Activated CD8-positive, alpha-beta T cell treated with anti-CD3 and anti-CD28 coated beads, Interleukin-2, amount 10 ng/mL, durations not matched to agents 7 days and 5 days (primary cell): Measurements from ENCODE around the gene C16orf89. TPM values are rescaled to one million over a fixed set of nuclear protein-coding genes. Genes with fewer than 3 reads are reported as not detected.

ENCODE experiments used
- ATAC-seq: fragments of 150-1000 bp; cut with Tn5 transposase; one replicate; pipeline ENCODE4 v1.10.0; 2021; ENCODE audit warnings: moderate library complexity
- CTCF ChIA-PET: fragments of 350-600 bp; sonication (Branson Sonifier 250); formaldehyde crosslinking; loops from one replicate; lab custom pipeline; 2021; ENCODE audit warnings: antibody characterized with exemption; lab: Charles Lee
- POLR2A ChIA-PET: fragments of 350-600 bp; sonication (Branson Sonifier 250); formaldehyde crosslinking; loops from one replicate; lab custom pipeline; 2021; ENCODE audit warnings: antibody characterized with exemption; lab: Charles Lee
- DNase-seq: peaks from one replicate; pipeline ENCODE4 v3.0.0-alpha.2; 2020
- H3K27ac Mint-ChIP-seq: one replicate; pipeline ENCODE4 v1.8.0; 2021; ENCODE audit warnings: mild to moderate bottlenecking, mixed read lengths
- H3K27me3 Mint-ChIP-seq: one replicate; pipeline ENCODE4 v1.8.0; 2021; ENCODE audit warnings: low read depth, mixed read lengths
- H3K36me3 Mint-ChIP-seq: one replicate; pipeline ENCODE4 v1.8.0; 2021; ENCODE audit warnings: low read depth, mixed read lengths
- H3K4me1 Mint-ChIP-seq: one replicate; pipeline ENCODE4 v1.8.0; 2021; ENCODE audit warnings: low read depth, mixed read lengths
- H3K4me3 Mint-ChIP-seq: one replicate; pipeline ENCODE4 v1.8.0; 2021; ENCODE audit warnings: mild to moderate bottlenecking, mixed read lengths
- H3K9me3 Mint-ChIP-seq: one replicate; pipeline ENCODE4 v1.8.0; 2022; ENCODE audit warnings: mixed read lengths; ENCODE audit not compliant: insufficient read depth
- total RNA-seq, 2 experiments: library from RNA; stranded (reverse); gene quantifications; one replicate each; pipeline ENCODE4 v1.2.3, GENCODE V29; 2021

Gene C16orf89
- total RNA-seq, 2 experiments from 2014 or later: not detected

- ChIA-PET CTCF (no interaction called here), POLR2A (no interaction called here)
- peaks cover 3% of the 10 kb centered on the region for H3K36me3 Mint-ChIP-seq
- H3K27me3 Mint-ChIP-seq: no peaks in the 10 kb centered on the region
- H3K4me3 Mint-ChIP-seq: no peak overlapping the region
- H3K9me3 Mint-ChIP-seq: no peaks in the 10 kb centered on the region
- peaks cover 24% of the 10 kb centered on the region for H3K4me1 Mint-ChIP-seq
- DNase-seq: no peak
- H3K27ac Mint-ChIP-seq: no peak overlapping the region
- ATAC-seq: no peak
Observed at GRCh38 chr16:5069854-5070253, 4.1 kb upstream of the C16orf89 start.

GRCh38 chr16:5069048-5069447 lies 3.3 kb upstream of the C16orf89 start:
- Mint-ChIP-seq H3K27ac (no peak overlapping the region), H3K4me3 (no peak overlapping the region), H3K4me1 (peaks cover 24% of the 10 kb centered on the region), H3K27me3 (no peaks in the 10 kb centered on the region), H3K36me3 (no peaks in the 10 kb centered on the region), H3K9me3 (no peaks in the 10 kb centered on the region)
- DNase-seq (no peak), ATAC-seq (no peak)
- POLR2A ChIA-PET: no interaction called here
- CTCF ChIA-PET: no interaction called here

GRCh38 chr16:5066511-5066910 lies 755 bp upstream of the C16orf89 start:
- H3K36me3 Mint-ChIP-seq: no peaks in the 10 kb centered on the region
- DNase-seq: no peak

DNA sequence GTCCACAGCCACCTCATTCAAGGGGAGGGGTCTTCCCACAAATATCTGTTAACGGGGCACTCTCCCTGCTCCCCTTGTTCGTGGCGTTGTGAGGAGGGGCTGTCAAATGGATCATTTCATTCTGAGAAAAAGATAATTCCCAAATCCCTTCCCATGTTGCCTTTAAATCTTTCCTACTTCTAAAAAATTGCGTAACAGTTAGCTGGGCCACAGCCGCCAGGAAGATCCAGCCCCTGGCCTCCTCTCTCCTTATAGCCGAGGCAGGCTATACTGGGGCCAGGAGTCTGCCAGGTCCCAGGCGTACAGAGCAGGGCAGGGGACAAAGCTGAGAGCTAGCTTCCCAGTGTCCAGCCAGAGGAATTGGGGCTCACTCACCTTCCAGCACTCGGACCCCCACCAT lies 430 bp downstream of the C16orf89 start:
- ChIA-PET POLR2A (no interaction called here), CTCF (no interaction called here)
- no peaks in the 10 kb centered on the region for H3K27me3 Mint-ChIP-seq
- no peak overlapping the region for H3K4me3 Mint-ChIP-seq
- no peaks in the 10 kb centered on the region for H3K36me3 Mint-ChIP-seq
- DNase-seq (no peak), ATAC-seq (no peak)
- H3K27ac Mint-ChIP-seq: no peak overlapping the region
- no peaks in the 10 kb centered on the region for H3K9me3 Mint-ChIP-seq
- no peaks in the 10 kb centered on the region for H3K4me1 Mint-ChIP-seq

More at GRCh38 chr16:5066511-5066910, 755 bp upstream of the C16orf89 start:
- ChIA-PET CTCF (interaction anchor here (1.5 kb wide), 1 partner anchor 10 kb away, joined by 8 read pairs; no protein-coding TSS in a partner anchor), POLR2A (no interaction called here)
- Mint-ChIP-seq H3K27ac (no peak overlapping the region), H3K27me3 (no peaks in the 10 kb centered on the region), H3K9me3 (no peaks in the 10 kb centered on the region), H3K4me1 (peaks cover 9% of the 10 kb centered on the region), H3K4me3 (no peak overlapping the region)
- ATAC-seq: no peak

- CTCF ChIA-PET: no interaction called here
Observed at GRCh38 chr16:5064915-5065314, 841 bp downstream of the C16orf89 start.

DNA sequence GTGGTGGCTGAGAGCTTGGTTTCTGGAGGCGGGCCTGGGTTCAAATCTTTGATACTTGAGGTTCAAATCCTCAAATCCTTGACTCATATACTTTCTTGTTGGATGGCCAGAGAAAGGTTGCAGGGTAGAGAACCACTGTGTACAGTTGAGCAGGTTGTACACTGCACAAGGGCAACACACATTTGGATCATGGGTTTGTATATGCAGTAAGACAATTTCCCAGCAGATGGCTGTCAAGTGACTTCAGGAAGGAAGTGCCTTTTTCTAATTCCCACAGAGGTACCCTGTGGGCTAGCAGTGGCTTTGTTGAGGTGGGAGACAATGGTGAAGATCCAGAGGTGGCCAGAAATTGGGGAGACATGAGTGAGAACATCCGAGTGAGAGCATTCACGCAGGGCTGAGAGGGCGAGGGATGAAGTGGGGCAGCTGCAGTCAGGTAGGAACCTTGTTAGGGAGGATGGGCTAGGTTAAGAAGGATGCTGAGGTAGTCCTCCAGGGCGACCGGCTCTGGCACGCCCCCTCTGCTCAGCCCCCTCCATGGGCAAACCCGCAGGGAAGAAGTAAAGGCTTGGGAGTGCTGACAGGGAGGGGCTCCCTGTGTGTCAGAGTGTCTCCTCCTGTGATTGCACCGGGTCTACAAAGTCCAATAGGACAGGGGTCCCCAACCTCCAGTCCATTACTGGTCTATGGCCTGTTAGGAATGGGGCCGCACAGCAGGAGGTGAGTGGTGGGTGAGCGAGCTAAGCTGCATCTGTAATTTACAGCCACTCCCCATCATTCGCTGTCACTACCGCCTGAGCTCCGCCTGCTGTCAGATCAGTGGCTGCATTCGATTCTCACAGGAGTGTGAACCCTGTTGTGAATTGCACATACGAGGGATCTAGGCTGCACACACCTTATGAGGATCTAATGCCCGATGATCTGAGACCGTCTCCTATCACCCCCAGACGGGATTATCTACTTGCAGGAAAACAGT lies 2.7 kb downstream of the C16orf89 start:
- ATAC-seq (no peak), DNase-seq (no peak)
- H3K27me3 Mint-ChIP-seq: no peaks in the 10 kb centered on the region
- H3K9me3 Mint-ChIP-seq: no peaks in the 10 kb centered on the region
- ChIA-PET POLR2A (interaction anchor here (1.5 kb wide), 1 partner anchor 8 kb away, joined by 4 read pairs; the partner anchor contains the start of gene ALG1), CTCF (no interaction called here)
- H3K4me1 Mint-ChIP-seq: no peaks in the 10 kb centered on the region
- H3K27ac Mint-ChIP-seq: no peak overlapping the region
- H3K4me3 Mint-ChIP-seq: no peak overlapping the region
- no peaks in the 10 kb centered on the region for H3K36me3 Mint-ChIP-seq

More at GRCh38 chr16:5064915-5065314, 841 bp downstream of the C16orf89 start:
- DNase-seq (no peak), ATAC-seq (no peak)
- Mint-ChIP-seq H3K36me3 (no peaks in the 10 kb centered on the region), H3K27ac (no peak overlapping the region), H3K27me3 (no peaks in the 10 kb centered on the region), H3K4me3 (no peak overlapping the region), H3K9me3 (no peaks in the 10 kb centered on the region), H3K4me1 (no peaks in the 10 kb centered on the region)
- POLR2A ChIA-PET: no interaction called here

DNA sequence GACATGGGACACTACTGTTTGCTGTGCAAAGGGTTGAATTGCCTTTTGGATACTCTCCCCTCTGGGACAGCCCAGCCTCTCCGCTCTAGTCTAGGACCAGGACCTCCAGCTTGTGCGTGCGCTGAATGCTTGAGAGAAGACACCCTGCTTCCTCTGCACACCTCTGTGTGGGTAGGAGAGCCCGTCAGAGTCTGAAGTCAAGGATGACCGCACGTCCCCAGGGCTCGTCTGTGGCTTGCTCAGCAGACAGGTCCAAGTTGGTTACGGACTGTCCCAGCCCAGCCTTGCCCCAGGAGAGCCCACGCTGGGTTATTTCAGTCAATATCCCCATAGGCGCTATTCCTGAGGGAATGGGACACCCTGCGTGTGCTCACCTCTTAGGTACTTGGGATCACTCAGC lies 3.7 kb downstream of the C16orf89 start:
- POLR2A ChIA-PET: interaction anchor here (1.5 kb wide), 1 partner anchor 9 kb away, joined by 4 read pairs; the partner anchor contains the start of gene ALG1
- Mint-ChIP-seq H3K36me3 (no peaks in the 10 kb centered on the region), H3K27me3 (no peaks in the 10 kb centered on the region), H3K27ac (no peak overlapping the region), H3K9me3 (no peaks in the 10 kb centered on the region), H3K4me1 (no peaks in the 10 kb centered on the region), H3K4me3 (no peak overlapping the region)
- DNase-seq: no peak
- no peak for ATAC-seq
- CTCF ChIA-PET: no interaction called here

DNA sequence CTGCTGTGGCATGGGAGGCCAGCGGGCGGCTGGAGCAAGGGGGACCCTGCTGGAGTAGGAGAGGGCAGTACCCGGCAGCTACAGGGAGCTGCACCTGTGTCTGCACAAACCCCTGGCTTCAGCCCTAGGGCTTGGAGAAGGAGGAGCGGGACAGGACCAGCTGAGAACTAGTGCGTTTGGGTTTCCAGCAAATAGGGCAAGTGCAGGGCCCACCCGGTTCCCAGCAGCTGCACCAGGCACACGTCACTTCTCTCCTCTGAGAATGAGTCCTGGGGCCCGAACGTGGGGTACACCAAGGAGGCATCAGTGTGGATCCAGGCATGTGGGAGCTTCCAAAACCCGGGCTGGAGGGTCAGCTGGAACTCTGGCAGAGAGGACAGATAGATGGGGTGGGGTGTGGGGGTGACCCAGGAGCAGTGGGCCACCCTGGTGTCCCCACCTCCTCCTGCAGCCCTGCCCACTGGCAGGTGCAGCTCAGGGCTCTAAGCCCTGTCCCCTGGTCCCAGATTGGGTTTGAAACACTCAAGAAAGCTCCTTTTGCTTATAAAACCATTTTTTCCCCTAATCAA lies 5.6 kb downstream of the C16orf89 start:
- DNase-seq: no peak
- ChIA-PET POLR2A (no interaction called here), CTCF (no interaction called here)
- H3K36me3 Mint-ChIP-seq: no peaks in the 10 kb centered on the region
- no peak overlapping the region for H3K4me3 Mint-ChIP-seq
- peaks cover 4% of the 10 kb centered on the region for H3K4me1 Mint-ChIP-seq
- H3K9me3 Mint-ChIP-seq: no peaks in the 10 kb centered on the region
- no peak overlapping the region for H3K27ac Mint-ChIP-seq
- no peaks in the 10 kb centered on the region for H3K27me3 Mint-ChIP-seq
- ATAC-seq: no peak

DNA sequence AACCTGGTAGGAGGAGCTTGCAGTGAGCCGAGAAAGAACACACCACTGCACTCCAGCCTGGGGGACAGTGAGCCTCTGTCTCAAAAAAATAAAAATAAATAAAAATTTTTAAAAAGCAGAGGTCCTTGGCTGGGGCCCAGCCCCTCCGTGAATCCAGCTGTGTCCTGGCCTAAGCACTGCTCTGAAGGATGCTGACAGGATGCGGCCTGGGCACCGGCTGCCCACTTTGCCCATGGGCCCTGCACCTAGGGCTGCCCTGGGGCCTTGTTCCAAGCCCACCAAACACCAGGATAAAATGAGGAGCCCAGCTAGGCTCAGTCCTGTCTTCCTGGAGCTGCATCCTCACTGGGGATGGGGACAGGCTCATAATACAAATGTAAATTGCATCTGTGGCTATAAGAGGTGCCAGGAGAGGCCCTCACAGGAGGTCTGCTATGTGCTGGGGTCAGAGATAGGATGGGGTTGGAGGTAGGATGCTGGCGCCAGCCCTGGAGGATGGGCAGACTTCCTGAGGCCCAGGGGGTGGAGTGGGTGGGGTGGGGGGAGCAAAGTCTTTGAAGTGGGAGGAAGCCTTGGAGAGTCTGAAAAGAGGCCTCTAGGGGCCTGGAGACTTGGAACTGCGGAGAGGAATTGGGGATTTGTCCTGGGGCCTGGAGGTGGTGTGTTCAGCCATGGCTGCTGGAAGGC lies 6.2 kb downstream of the C16orf89 start:
- Mint-ChIP-seq H3K4me3 (no peak overlapping the region), H3K27me3 (no peaks in the 10 kb centered on the region), H3K9me3 (no peaks in the 10 kb centered on the region), H3K27ac (no peak overlapping the region), H3K36me3 (no peaks in the 10 kb centered on the region), H3K4me1 (peaks cover 4% of the 10 kb centered on the region)
- CTCF ChIA-PET: no interaction called here
- DNase-seq (no peak), ATAC-seq (no peak)
- POLR2A ChIA-PET: no interaction called here

- no peak for DNase-seq
- Mint-ChIP-seq H3K36me3 (no peaks in the 10 kb centered on the region), H3K27me3 (no peaks in the 10 kb centered on the region), H3K4me1 (peaks cover 4% of the 10 kb centered on the region), H3K9me3 (no peaks in the 10 kb centered on the region), H3K27ac (no peak overlapping the region), H3K4me3 (no peak overlapping the region)
- no peak for ATAC-seq
- POLR2A ChIA-PET: no interaction called here
- CTCF ChIA-PET: interaction anchor here (1.4 kb wide), 1 partner anchor 14 kb away, joined by 3 read pairs; no protein-coding TSS in a partner anchor
Observed at GRCh38 chr16:5058476-5058875, 7.3 kb downstream of the C16orf89 start.

DNA sequence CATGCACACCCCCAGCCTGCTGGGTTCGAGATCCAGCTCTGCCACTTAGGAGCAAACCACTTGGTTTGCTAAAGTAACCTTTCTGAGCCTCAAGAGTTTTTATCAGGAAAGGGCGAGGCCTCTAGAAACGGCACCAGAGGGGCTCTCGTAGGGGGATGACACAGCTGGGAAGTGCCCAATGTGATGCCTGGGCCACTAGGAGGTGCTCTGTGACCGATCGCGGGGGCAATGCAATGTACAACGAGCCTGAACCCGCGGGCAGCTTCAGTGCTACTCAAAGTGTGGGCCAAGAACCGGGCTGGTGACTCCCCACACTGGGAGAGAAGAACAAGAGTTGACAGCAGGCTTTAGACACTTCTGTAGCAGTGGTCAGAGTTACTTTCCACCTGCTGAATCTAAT lies 9.4 kb downstream of the C16orf89 start:
- no peaks in the 10 kb centered on the region for H3K9me3 Mint-ChIP-seq
- CTCF ChIA-PET: interaction anchor here (0.6 to 2.2 kb wide), 13 partner anchors 8 to 560 kb away, joined by 3 to 8 read pairs (median 4); partner anchors contain the start of genes ALG1 and NAGPA
- H3K36me3 Mint-ChIP-seq: no peaks in the 10 kb centered on the region
- ATAC-seq: peak; percentile 92
- DNase-seq: peak; percentile 67
- H3K27ac Mint-ChIP-seq: no peak overlapping the region
- H3K4me3 Mint-ChIP-seq: no peak overlapping the region
- H3K4me1 Mint-ChIP-seq: peaks cover 4% of the 10 kb centered on the region
- H3K27me3 Mint-ChIP-seq: no peaks in the 10 kb centered on the region
- POLR2A ChIA-PET: interaction anchor here (0.8 kb wide), 1 partner anchor 16 kb away, joined by 3 read pairs; no protein-coding TSS in a partner anchor
